ENCODE measurements around the gene ARHGEF1. TPM values are rescaled to one million over a fixed set of nuclear protein-coding genes. Genes with fewer than 3 reads are reported as not detected.

The ARHGEF1 gene
- total and polyA plus RNA-seq, 9 donors = 17.2 to 54.5 (median 47.3) TPM

- H3K9me3 ChIP-seq (replicated peaks; ENCODE audit: control insufficient read depth, low read depth, low read length) = no peaks in the 10 kb centered on the region
- WGBS (ENCODE audit: insufficient coverage) = 40% methylated on average over 7 of the region's 7 CpGs
- H3K36me3 ChIP-seq (ENCODE audit: control insufficient read depth, insufficient read depth, low read length) = no peaks in the 10 kb centered on the region
- H3K27ac ChIP-seq (ENCODE audit: low read length) = no peak overlapping the region
- no peak for DNase-seq
- no peak overlapping the region for H3K4me3 ChIP-seq (ENCODE audit: low read length)
- H3K4me1 ChIP-seq (ENCODE audit: control insufficient read depth, insufficient read depth, low read length) = peaks cover 11% of the 10 kb centered on the region
- H3K27me3 ChIP-seq (ENCODE audit: control insufficient read depth, insufficient read depth, low read length) = peaks cover 94% of the 10 kb centered on the region
Measured at GRCh38 chr19:41925208-41926003, 42.4 kb downstream of the ARHGEF1 start.

GRCh38 chr19:41926028-41926762 is 43.2 kb downstream of the ARHGEF1 start:
- WGBS (ENCODE audit: insufficient coverage) = 6% methylated on average over 27 of the region's 27 CpGs
- H3K4me1 ChIP-seq (ENCODE audit: control insufficient read depth, insufficient read depth, low read length) = peaks cover 6% of the 10 kb centered on the region
- no peak for DNase-seq
- H3K4me3 ChIP-seq (ENCODE audit: low read length) = no peak overlapping the region
- H3K9me3 ChIP-seq (replicated peaks; ENCODE audit: control insufficient read depth, low read depth, low read length) = no peaks in the 10 kb centered on the region
- H3K27me3 ChIP-seq (ENCODE audit: control insufficient read depth, insufficient read depth, low read length) = peaks cover 94% of the 10 kb centered on the region
- H3K27ac ChIP-seq (ENCODE audit: low read length) = no peak overlapping the region
- no peaks in the 10 kb centered on the region for H3K36me3 ChIP-seq (ENCODE audit: control insufficient read depth, insufficient read depth, low read length)

- no peaks in the 10 kb centered on the region for H3K36me3 ChIP-seq (ENCODE audit: control insufficient read depth, insufficient read depth, low read length)
- DNase-seq = no peak
- H3K27me3 ChIP-seq (ENCODE audit: control insufficient read depth, insufficient read depth, low read length) = peaks cover 94% of the 10 kb centered on the region
- H3K9me3 ChIP-seq (replicated peaks; ENCODE audit: control insufficient read depth, low read depth, low read length) = no peaks in the 10 kb centered on the region
- H3K4me3 ChIP-seq (ENCODE audit: low read length) = no peak overlapping the region
- no peak overlapping the region for H3K27ac ChIP-seq (ENCODE audit: low read length)
- WGBS (ENCODE audit: insufficient coverage) = 23% methylated on average over 14 of the region's 16 CpGs
- H3K4me1 ChIP-seq (ENCODE audit: control insufficient read depth, insufficient read depth, low read length) = peaks cover 6% of the 10 kb centered on the region
Measured at GRCh38 chr19:41926763-41927496, 43.9 kb downstream of the ARHGEF1 start.

- Histone ChIP-seq H3K4me3 (ENCODE audit: low read length) (peak overlapping the region; percentile 32), H3K9me3 (replicated peaks; ENCODE audit: control insufficient read depth, low read depth, low read length) (no peaks in the 10 kb centered on the region), H3K27ac (ENCODE audit: low read length) (no peak overlapping the region), H3K4me1 (ENCODE audit: control insufficient read depth, insufficient read depth, low read length) (peaks cover 8% of the 10 kb centered on the region), H3K36me3 (ENCODE audit: control insufficient read depth, insufficient read depth, low read length) (no peaks in the 10 kb centered on the region), H3K27me3 (ENCODE audit: control insufficient read depth, insufficient read depth, low read length) (peaks cover 94% of the 10 kb centered on the region)
- DNase-seq = no peak
- WGBS (ENCODE audit: insufficient coverage) = 4% methylated on average over 19 of the region's 43 CpGs
Measured at GRCh38 chr19:41927497-41928192, 44.7 kb downstream of the ARHGEF1 start.

GRCh38 chr19:41928221-41928683 is 45.3 kb downstream of the ARHGEF1 start, which contains the start of gene ERFL:
TSS of gene ERFL (minus strand) at chr19:41928449. CDS start at chr19:41912919, 15,530 bp downstream.
- Histone ChIP-seq H3K4me3 (ENCODE audit: low read length) (peak within 1 kb of the TSS; percentile 32), H3K27me3 (ENCODE audit: control insufficient read depth, insufficient read depth, low read length) (peaks cover 93% of the 10 kb centered on the region), H3K9me3 (replicated peaks; ENCODE audit: control insufficient read depth, low read depth, low read length) (no peaks in the 10 kb centered on the region), H3K27ac (ENCODE audit: low read length) (no peak within 1 kb of the TSS), H3K4me1 (ENCODE audit: control insufficient read depth, insufficient read depth, low read length) (peaks cover 10% of the 10 kb centered on the region), H3K36me3 (ENCODE audit: control insufficient read depth, insufficient read depth, low read length) (no peaks in the 10 kb centered on the region)
- peak; percentile 32 for DNase-seq
- under 1% methylated on average over 41 of the region's 49 CpGs for WGBS (ENCODE audit: insufficient coverage)

GRCh38 chr19:41928754-41929535 is 46.0 kb downstream of the ARHGEF1 start:
- Histone ChIP-seq H3K27ac (ENCODE audit: low read length) (no peak overlapping the region), H3K9me3 (replicated peaks; ENCODE audit: control insufficient read depth, low read depth, low read length) (no peaks in the 10 kb centered on the region), H3K4me3 (ENCODE audit: low read length) (no peak overlapping the region), H3K36me3 (ENCODE audit: control insufficient read depth, insufficient read depth, low read length) (no peaks in the 10 kb centered on the region), H3K27me3 (ENCODE audit: control insufficient read depth, insufficient read depth, low read length) (peaks cover 96% of the 10 kb centered on the region), H3K4me1 (ENCODE audit: control insufficient read depth, insufficient read depth, low read length) (peaks cover 10% of the 10 kb centered on the region)
- WGBS (ENCODE audit: insufficient coverage) = 3% methylated on average over 10 of the region's 29 CpGs
- DNase-seq = no peak

GRCh38 chr19:41929536-41930071 is 46.6 kb downstream of the ARHGEF1 start:
- peaks cover 96% of the 10 kb centered on the region for H3K27me3 ChIP-seq (ENCODE audit: control insufficient read depth, insufficient read depth, low read length)
- H3K4me1 ChIP-seq (ENCODE audit: control insufficient read depth, insufficient read depth, low read length) = peaks cover 10% of the 10 kb centered on the region
- H3K9me3 ChIP-seq (replicated peaks; ENCODE audit: control insufficient read depth, low read depth, low read length) = no peaks in the 10 kb centered on the region
- no peak overlapping the region for H3K4me3 ChIP-seq (ENCODE audit: low read length)
- H3K36me3 ChIP-seq (ENCODE audit: control insufficient read depth, insufficient read depth, low read length) = no peaks in the 10 kb centered on the region
- no peak overlapping the region for H3K27ac ChIP-seq (ENCODE audit: low read length)
- DNase-seq = no peak
- 6% methylated on average over 5 of the region's 14 CpGs for WGBS (ENCODE audit: insufficient coverage)

- peaks cover 10% of the 10 kb centered on the region for H3K4me1 ChIP-seq (ENCODE audit: control insufficient read depth, insufficient read depth, low read length)
- H3K27ac ChIP-seq (ENCODE audit: low read length) = no peak overlapping the region
- no peaks in the 10 kb centered on the region for H3K9me3 ChIP-seq (replicated peaks; ENCODE audit: control insufficient read depth, low read depth, low read length)
- H3K4me3 ChIP-seq (ENCODE audit: low read length) = no peak overlapping the region
- H3K27me3 ChIP-seq (ENCODE audit: control insufficient read depth, insufficient read depth, low read length) = peaks cover 96% of the 10 kb centered on the region
- DNase-seq = no peak
- no CpG with 5 or more reads among the region's 7 CpGs for WGBS (ENCODE audit: insufficient coverage)
- H3K36me3 ChIP-seq (ENCODE audit: control insufficient read depth, insufficient read depth, low read length) = no peaks in the 10 kb centered on the region
Measured at GRCh38 chr19:41930322-41930722, 47.3 kb downstream of the ARHGEF1 start.

All from muscle of leg (tissue), 11 donors.